K562 (cell line): ENCODE data around the gene YTHDC1. TPM values are rescaled to one million over a fixed set of nuclear protein-coding genes. Genes with fewer than 3 reads are reported as not detected.
A peak's percentile ranks its signal among the peaks of the same experiment; 100 is the strongest.

Source experiments
- PHF21A ChIP-seq: fragments of 450-650 bp; IDR thresholded peaks from 2 replicates; pipeline ENCODE4 v1.6.1; 2017; ENCODE audit warnings: low read depth, borderline replicate concordance
- RFX7 ChIP-seq: fragments of 250-450 bp; sonication (Bioruptor Pico); IDR thresholded peaks from 2 replicates; pipeline ENCODE4 v1.5.1; 2021; ENCODE audit warnings: mild to moderate bottlenecking
- SMAD2 ChIP-seq: fragments of 150-350 bp; IDR thresholded peaks from 2 replicates; pipeline ENCODE4 v1.6.1; 2014; ENCODE audit warnings: low read depth, mild to moderate bottlenecking, low read length
- SRSF9 ChIP-seq: fragments of 200-400 bp; formaldehyde crosslinking; IDR thresholded peaks from 2 replicates; pipeline ENCODE4 v1.6.1; 2017; ENCODE audit warnings: low read depth, low read length, borderline replicate concordance
- TCFL5 ChIP-seq: fragments of 250-450 bp; sonication (Bioruptor Pico); conservative IDR thresholded peaks from 2 replicates; pipeline ENCODE4 v1.6.1; 2021; ENCODE audit warnings: mild to moderate bottlenecking, moderate library complexity, matching md5 sums
- TFAM ChIP-seq: fragments of 250-450 bp; sonication (Bioruptor Pico); conservative IDR thresholded peaks from 2 replicates; pipeline ENCODE4 v1.5.0; 2021; ENCODE audit warnings: mild to moderate bottlenecking, moderate library complexity
- TGIF2 ChIP-seq: sonication (generic); formaldehyde crosslinking; IDR thresholded peaks from 2 replicates; pipeline ENCODE4 v1.8.1; 2022; ENCODE audit warnings: mild to moderate bottlenecking, missing genetic modification reagents, moderate library complexity
- ZNF165 ChIP-seq: fragments of 250-450 bp; sonication (Bioruptor Pico); IDR thresholded peaks from 2 replicates; pipeline ENCODE4 v1.4.0; 2020; ENCODE audit warnings: borderline replicate concordance
- ZNF431 ChIP-seq: sonication (generic); formaldehyde crosslinking; IDR thresholded peaks from 2 replicates; pipeline ENCODE4 v1.8.0; 2022; ENCODE audit warnings: mild to moderate bottlenecking, missing genetic modification reagents
- polyA plus RNA-seq, 8 experiments: library from polyadenylated mRNA; depleted of rRNA in 4 of 8; stranded (reverse) in 5 of 8; unstranded in 3 of 8; fragments of >200 nt; fragmentation: Nextera tagmentation in 2 of 8; fragmentation: Illumina TruSeq in 1 of 8; extraction: Ambion mirVana in 2 of 8; extraction: Trizol in 1 of 8; gene quantifications; 2 replicates each; pipeline versions ENCODE4 v1.2.1 to v1.2.3, GENCODE V29; 2011 to 2014; ENCODE audit warnings: inconsistent platforms in 1 of 8, missing spikeins in 1 of 8
- total RNA-seq, 7 experiments: library from RNA; depleted of rRNA in 6 of 7; stranded (reverse); fragments of >200 nt in 6 of 7; fragmentation: Illumina TruSeq in 2 of 7; extraction: Trizol in 2 of 7; gene quantifications; 2 replicates each; pipeline versions ENCODE4 v1.2.1 to v1.2.3, GENCODE V29; 2011 to 2021; ENCODE audit warnings: low replicate concordance in 1 of 7
- TF ChIP-seq, protein P1 (sequence below): fragments of 200-600 bp; sonication (generic); IDR thresholded peaks from one replicate; pipeline ENCODE4 v1.6.1; 2012; ENCODE audit warnings: mild to moderate bottlenecking, low read depth, low read length, inconsistent platforms
- TF ChIP-seq, protein P2 (sequence below): fragments of 450-650 bp; conservative IDR thresholded peaks from 2 replicates; pipeline ENCODE4 v1.6.1; 2016; ENCODE audit warnings: missing genetic modification characterization, low read depth, mild to moderate bottlenecking, missing compliant biosample characterization, moderate library complexity
- TF ChIP-seq, protein P3 (sequence below): IDR thresholded peaks from 3 replicates; pipeline ENCODE4 v1.6.1; 2011; ENCODE audit warnings: borderline replicate concordance, mild to moderate bottlenecking, moderate library complexity; ENCODE audit not compliant: insufficient read length; ENCODE audit errors: extremely low read depth

The YTHDC1 gene
- total and polyA plus RNA-seq, 9 of the 15 experiments (the other 6 are each of a cell fraction or from before 2014, with no cell fraction given), result 9.8 to 65.4 (median 51.7) TPM

DNA sequence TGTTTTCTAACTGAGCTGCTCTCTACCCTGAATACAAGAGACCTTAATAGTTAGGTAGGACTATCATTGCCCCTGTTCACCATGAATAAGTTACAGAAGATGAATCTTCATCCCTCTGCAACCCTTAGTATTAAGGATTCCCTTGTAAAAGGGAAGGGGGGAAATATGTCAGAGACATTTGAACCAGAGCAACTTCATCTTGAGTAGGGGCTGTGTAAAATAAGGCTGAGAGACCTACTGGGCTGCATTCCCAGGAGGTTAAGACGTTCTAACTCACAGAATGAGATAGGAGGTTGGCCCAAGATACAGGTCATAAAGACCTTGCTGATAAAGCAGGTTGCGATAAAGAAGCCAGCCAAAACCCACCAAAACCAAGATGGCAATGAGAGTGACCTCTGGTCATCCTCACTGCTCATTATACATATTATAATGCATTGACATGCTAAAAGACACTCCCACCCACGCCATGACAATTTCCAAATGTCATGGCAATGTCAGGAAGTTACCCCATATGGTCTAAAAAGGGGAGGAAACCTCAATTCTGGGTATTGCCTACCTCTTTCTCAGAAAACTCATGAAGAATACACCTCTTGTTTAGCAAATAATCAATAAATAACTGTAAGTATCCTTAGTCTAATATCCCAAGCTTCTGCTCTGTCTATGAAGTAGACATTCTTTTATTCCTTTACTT, 84.9 kb downstream of the YTHDC1 start (continued):
- TF ChIP-seq, protein P1, sequence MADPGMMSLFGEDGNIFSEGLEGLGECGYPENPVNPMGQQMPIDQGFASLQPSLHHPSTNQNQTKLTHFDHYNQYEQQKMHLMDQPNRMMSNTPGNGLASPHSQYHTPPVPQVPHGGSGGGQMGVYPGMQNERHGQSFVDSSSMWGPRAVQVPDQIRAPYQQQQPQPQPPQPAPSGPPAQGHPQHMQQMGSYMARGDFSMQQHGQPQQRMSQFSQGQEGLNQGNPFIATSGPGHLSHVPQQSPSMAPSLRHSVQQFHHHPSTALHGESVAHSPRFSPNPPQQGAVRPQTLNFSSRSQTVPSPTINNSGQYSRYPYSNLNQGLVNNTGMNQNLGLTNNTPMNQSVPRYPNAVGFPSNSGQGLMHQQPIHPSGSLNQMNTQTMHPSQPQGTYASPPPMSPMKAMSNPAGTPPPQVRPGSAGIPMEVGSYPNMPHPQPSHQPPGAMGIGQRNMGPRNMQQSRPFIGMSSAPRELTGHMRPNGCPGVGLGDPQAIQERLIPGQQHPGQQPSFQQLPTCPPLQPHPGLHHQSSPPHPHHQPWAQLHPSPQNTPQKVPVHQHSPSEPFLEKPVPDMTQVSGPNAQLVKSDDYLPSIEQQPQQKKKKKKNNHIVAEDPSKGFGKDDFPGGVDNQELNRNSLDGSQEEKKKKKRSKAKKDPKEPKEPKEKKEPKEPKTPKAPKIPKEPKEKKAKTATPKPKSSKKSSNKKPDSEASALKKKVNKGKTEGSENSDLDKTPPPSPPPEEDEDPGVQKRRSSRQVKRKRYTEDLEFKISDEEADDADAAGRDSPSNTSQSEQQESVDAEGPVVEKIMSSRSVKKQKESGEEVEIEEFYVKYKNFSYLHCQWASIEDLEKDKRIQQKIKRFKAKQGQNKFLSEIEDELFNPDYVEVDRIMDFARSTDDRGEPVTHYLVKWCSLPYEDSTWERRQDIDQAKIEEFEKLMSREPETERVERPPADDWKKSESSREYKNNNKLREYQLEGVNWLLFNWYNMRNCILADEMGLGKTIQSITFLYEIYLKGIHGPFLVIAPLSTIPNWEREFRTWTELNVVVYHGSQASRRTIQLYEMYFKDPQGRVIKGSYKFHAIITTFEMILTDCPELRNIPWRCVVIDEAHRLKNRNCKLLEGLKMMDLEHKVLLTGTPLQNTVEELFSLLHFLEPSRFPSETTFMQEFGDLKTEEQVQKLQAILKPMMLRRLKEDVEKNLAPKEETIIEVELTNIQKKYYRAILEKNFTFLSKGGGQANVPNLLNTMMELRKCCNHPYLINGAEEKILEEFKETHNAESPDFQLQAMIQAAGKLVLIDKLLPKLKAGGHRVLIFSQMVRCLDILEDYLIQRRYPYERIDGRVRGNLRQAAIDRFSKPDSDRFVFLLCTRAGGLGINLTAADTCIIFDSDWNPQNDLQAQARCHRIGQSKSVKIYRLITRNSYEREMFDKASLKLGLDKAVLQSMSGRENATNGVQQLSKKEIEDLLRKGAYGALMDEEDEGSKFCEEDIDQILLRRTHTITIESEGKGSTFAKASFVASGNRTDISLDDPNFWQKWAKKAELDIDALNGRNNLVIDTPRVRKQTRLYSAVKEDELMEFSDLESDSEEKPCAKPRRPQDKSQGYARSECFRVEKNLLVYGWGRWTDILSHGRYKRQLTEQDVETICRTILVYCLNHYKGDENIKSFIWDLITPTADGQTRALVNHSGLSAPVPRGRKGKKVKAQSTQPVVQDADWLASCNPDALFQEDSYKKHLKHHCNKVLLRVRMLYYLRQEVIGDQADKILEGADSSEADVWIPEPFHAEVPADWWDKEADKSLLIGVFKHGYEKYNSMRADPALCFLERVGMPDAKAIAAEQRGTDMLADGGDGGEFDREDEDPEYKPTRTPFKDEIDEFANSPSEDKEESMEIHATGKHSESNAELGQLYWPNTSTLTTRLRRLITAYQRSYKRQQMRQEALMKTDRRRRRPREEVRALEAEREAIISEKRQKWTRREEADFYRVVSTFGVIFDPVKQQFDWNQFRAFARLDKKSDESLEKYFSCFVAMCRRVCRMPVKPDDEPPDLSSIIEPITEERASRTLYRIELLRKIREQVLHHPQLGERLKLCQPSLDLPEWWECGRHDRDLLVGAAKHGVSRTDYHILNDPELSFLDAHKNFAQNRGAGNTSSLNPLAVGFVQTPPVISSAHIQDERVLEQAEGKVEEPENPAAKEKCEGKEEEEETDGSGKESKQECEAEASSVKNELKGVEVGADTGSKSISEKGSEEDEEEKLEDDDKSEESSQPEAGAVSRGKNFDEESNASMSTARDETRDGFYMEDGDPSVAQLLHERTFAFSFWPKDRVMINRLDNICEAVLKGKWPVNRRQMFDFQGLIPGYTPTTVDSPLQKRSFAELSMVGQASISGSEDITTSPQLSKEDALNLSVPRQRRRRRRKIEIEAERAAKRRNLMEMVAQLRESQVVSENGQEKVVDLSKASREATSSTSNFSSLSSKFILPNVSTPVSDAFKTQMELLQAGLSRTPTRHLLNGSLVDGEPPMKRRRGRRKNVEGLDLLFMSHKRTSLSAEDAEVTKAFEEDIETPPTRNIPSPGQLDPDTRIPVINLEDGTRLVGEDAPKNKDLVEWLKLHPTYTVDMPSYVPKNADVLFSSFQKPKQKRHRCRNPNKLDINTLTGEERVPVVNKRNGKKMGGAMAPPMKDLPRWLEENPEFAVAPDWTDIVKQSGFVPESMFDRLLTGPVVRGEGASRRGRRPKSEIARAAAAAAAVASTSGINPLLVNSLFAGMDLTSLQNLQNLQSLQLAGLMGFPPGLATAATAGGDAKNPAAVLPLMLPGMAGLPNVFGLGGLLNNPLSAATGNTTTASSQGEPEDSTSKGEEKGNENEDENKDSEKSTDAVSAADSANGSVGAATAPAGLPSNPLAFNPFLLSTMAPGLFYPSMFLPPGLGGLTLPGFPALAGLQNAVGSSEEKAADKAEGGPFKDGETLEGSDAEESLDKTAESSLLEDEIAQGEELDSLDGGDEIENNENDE, result no peak
- no peak for TF ChIP-seq SMAD2
- TF ChIP-seq RFX7, result no peak
- no peak for TF ChIP-seq TFAM (CRISPR knock-in tag)
- TF ChIP-seq, protein P2, sequence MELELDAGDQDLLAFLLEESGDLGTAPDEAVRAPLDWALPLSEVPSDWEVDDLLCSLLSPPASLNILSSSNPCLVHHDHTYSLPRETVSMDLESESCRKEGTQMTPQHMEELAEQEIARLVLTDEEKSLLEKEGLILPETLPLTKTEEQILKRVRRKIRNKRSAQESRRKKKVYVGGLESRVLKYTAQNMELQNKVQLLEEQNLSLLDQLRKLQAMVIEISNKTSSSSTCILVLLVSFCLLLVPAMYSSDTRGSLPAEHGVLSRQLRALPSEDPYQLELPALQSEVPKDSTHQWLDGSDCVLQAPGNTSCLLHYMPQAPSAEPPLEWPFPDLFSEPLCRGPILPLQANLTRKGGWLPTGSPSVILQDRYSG (tag), result peak; percentile 82
- TF ChIP-seq SRSF9, result no peak
- no peak for TF ChIP-seq ZNF431 (CRISPR knock-in tag)
- TF ChIP-seq, protein P3, sequence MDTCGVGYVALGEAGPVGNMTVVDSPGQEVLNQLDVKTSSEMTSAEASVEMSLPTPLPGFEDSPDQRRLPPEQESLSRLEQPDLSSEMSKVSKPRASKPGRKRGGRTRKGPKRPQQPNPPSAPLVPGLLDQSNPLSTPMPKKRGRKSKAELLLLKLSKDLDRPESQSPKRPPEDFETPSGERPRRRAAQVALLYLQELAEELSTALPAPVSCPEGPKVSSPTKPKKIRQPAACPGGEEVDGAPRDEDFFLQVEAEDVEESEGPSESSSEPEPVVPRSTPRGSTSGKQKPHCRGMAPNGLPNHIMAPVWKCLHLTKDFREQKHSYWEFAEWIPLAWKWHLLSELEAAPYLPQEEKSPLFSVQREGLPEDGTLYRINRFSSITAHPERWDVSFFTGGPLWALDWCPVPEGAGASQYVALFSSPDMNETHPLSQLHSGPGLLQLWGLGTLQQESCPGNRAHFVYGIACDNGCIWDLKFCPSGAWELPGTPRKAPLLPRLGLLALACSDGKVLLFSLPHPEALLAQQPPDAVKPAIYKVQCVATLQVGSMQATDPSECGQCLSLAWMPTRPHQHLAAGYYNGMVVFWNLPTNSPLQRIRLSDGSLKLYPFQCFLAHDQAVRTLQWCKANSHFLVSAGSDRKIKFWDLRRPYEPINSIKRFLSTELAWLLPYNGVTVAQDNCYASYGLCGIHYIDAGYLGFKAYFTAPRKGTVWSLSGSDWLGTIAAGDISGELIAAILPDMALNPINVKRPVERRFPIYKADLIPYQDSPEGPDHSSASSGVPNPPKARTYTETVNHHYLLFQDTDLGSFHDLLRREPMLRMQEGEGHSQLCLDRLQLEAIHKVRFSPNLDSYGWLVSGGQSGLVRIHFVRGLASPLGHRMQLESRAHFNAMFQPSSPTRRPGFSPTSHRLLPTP, result no peak
- no peak for TF ChIP-seq ZNF165 (CRISPR knock-in tag)
- TF ChIP-seq TGIF2 (CRISPR knock-in tag), result no peak
- no peak for TF ChIP-seq TCFL5 (CRISPR knock-in tag)
- no peak for TF ChIP-seq PHF21A
